ENCODE measurements around the gene HCN2.
A peak's percentile ranks its signal among the peaks of the same experiment; 100 is the strongest.

Gene HCN2

GRCh38 chr19:608155-609003, 18.7 kb downstream of the HCN2 start:
- no peak overlapping the region for H3K9ac ChIP-seq (ENCODE audit: insufficient read length)
- no peak for TF ChIP-seq EZH2 (IDR thresholded peaks at IDR 0.05)
- TF ChIP-seq FOXP2 (optimal IDR thresholded peaks at IDR 0.05; ENCODE audit: control extremely low read depth, extremely low read length, insufficient read depth) = no peak
- TF ChIP-seq POLR2AphosphoS5 (IDR thresholded peaks at IDR 0.05; ENCODE audit: borderline replicate concordance, low read depth, low read length) = no peak
- no peak overlapping the region for H3K27ac ChIP-seq
- DNase-seq (ENCODE audit: low read depth, low spot score) = no peak
- H3K4me3 ChIP-seq = no peak overlapping the region
- no peaks in the 10 kb centered on the region for H3K9me3 ChIP-seq (ENCODE audit: low read depth, low read length)
- H3K36me3 ChIP-seq (ENCODE audit: insufficient read depth, low read length) = peaks cover 7% of the 10 kb centered on the region; the same call in 1 of the 2 replicates

DNA sequence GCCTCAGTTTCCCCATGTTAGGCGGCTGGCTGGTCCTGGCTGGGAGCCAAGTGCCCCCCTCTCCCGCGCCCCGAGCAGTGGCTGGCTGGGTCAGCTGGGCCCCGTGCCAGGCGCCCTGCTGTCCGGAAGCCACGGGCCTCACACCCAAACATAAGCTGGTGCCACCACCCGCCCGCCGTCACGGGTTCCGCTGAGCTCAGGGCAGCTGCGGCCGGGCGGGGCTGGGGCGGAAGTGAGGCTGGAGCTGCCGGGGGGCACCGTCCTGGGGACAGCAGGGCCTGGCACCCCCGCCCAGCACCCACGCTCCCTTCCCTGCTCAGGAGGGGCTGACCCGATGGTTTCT, 19.3 kb downstream of the HCN2 start:
- peaks cover 7% of the 10 kb centered on the region; the same call in 1 of the 2 replicates for H3K36me3 ChIP-seq (ENCODE audit: insufficient read depth, low read length)
- no peaks in the 10 kb centered on the region for H3K9me3 ChIP-seq (ENCODE audit: low read depth, low read length)
- no peak for DNase-seq (ENCODE audit: low read depth, low spot score)
- H3K4me3 ChIP-seq = no peak overlapping the region
- no peak overlapping the region for H3K9ac ChIP-seq (ENCODE audit: insufficient read length)
- no peak overlapping the region for H3K27ac ChIP-seq
- TF ChIP-seq POLR2AphosphoS5 (IDR thresholded peaks at IDR 0.05; ENCODE audit: borderline replicate concordance, low read depth, low read length) (no peak), FOXP2 (optimal IDR thresholded peaks at IDR 0.05; ENCODE audit: control extremely low read depth, extremely low read length, insufficient read depth) (no peak), EZH2 (IDR thresholded peaks at IDR 0.05) (no peak)

GRCh38 chr19:610071-610800, 20.6 kb downstream of the HCN2 start:
- peak overlapping the region; percentile 95 for H3K27ac ChIP-seq
- H3K9ac ChIP-seq (ENCODE audit: insufficient read length) = peak overlapping the region; percentile 4
- H3K9me3 ChIP-seq (ENCODE audit: low read depth, low read length) = no peaks in the 10 kb centered on the region
- TF ChIP-seq FOXP2 (optimal IDR thresholded peaks at IDR 0.05; ENCODE audit: control extremely low read depth, extremely low read length, insufficient read depth) (no peak), POLR2AphosphoS5 (IDR thresholded peaks at IDR 0.05; ENCODE audit: borderline replicate concordance, low read depth, low read length) (no peak), EZH2 (IDR thresholded peaks at IDR 0.05) (no peak)
- peak overlapping the region; percentile 79 for H3K4me3 ChIP-seq
- H3K36me3 ChIP-seq (ENCODE audit: insufficient read depth, low read length) = peaks cover 14% of the 10 kb centered on the region; the same call in 1 of the 2 replicates
- DNase-seq (ENCODE audit: low read depth, low spot score) = no peak

- DNase-seq (ENCODE audit: low read depth, low spot score) = peak; percentile 70
- Histone ChIP-seq H3K36me3 (ENCODE audit: insufficient read depth, low read length) (peaks cover 14% of the 10 kb centered on the region; the same call in 1 of the 2 replicates), H3K9ac (ENCODE audit: insufficient read length) (peak overlapping the region; percentile 4), H3K27ac (peak overlapping the region; percentile 95), H3K9me3 (ENCODE audit: low read depth, low read length) (no peaks in the 10 kb centered on the region), H3K4me3 (peak overlapping the region; percentile 79)
- TF ChIP-seq POLR2AphosphoS5 (IDR thresholded peaks at IDR 0.05; ENCODE audit: borderline replicate concordance, low read depth, low read length) (peak; percentile 33), EZH2 (IDR thresholded peaks at IDR 0.05) (no peak), FOXP2 (optimal IDR thresholded peaks at IDR 0.05; ENCODE audit: control extremely low read depth, extremely low read length, insufficient read depth) (peak; percentile 35)
Observed at GRCh38 chr19:610801-611480, 21.3 kb downstream of the HCN2 start.

DNA sequence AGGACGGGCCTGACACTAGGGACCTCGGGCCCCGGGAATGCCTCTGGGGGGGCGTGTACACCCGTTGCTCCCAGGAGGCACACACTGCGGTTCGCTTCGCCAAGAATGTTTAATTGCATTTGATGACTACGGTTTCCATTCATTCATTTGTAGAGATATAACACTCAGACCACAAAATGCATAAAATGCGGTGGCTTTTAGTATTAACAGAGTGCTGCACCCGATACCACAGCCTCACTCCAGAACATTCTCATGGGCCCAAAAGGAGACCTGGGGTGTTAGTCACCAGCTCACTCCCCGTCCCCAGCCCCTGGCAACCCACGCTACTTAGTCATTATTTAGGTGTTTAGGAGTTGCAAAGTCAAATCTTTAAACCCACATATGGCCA, 21.8 kb downstream of the HCN2 start:
- Histone ChIP-seq H3K36me3 (ENCODE audit: insufficient read depth, low read length) (peaks cover 14% of the 10 kb centered on the region; the same call in 1 of the 2 replicates), H3K4me3 (peak overlapping the region; percentile 79), H3K27ac (peak overlapping the region; percentile 95), H3K9me3 (ENCODE audit: low read depth, low read length) (no peaks in the 10 kb centered on the region), H3K9ac (ENCODE audit: insufficient read length) (peak overlapping the region; percentile 4)
- peak; percentile 58 for DNase-seq (ENCODE audit: low read depth, low spot score)
- TF ChIP-seq EZH2 (IDR thresholded peaks at IDR 0.05) = no peak
- no peak; the same call in 1 of the 2 replicates for TF ChIP-seq POLR2AphosphoS5 (IDR thresholded peaks at IDR 0.05; ENCODE audit: borderline replicate concordance, low read depth, low read length)
- TF ChIP-seq FOXP2 (optimal IDR thresholded peaks at IDR 0.05; ENCODE audit: control extremely low read depth, extremely low read length, insufficient read depth) = no peak

- peaks cover 14% of the 10 kb centered on the region; the same call in 1 of the 2 replicates for H3K36me3 ChIP-seq (ENCODE audit: insufficient read depth, low read length)
- no peak overlapping the region for H3K4me3 ChIP-seq
- DNase-seq (ENCODE audit: low read depth, low spot score) = no peak
- H3K27ac ChIP-seq = no peak overlapping the region
- no peak overlapping the region for H3K9ac ChIP-seq (ENCODE audit: insufficient read length)
- H3K9me3 ChIP-seq (ENCODE audit: low read depth, low read length) = no peaks in the 10 kb centered on the region
- TF ChIP-seq POLR2AphosphoS5 (IDR thresholded peaks at IDR 0.05; ENCODE audit: borderline replicate concordance, low read depth, low read length) = no peak
Observed at GRCh38 chr19:612941-613340, 23.3 kb downstream of the HCN2 start.

GRCh38 chr19:613732-614567, 24.3 kb downstream of the HCN2 start:
- Histone ChIP-seq H3K9me3 (ENCODE audit: low read depth, low read length) (no peaks in the 10 kb centered on the region), H3K4me3 (no peak overlapping the region), H3K9ac (ENCODE audit: insufficient read length) (no peak overlapping the region), H3K36me3 (ENCODE audit: insufficient read depth, low read length) (peaks cover 20% of the 10 kb centered on the region; the same call in 1 of the 2 replicates), H3K27ac (no peak overlapping the region)
- TF ChIP-seq EZH2 (IDR thresholded peaks at IDR 0.05) (no peak), FOXP2 (optimal IDR thresholded peaks at IDR 0.05; ENCODE audit: control extremely low read depth, extremely low read length, insufficient read depth) (no peak), POLR2AphosphoS5 (IDR thresholded peaks at IDR 0.05; ENCODE audit: borderline replicate concordance, low read depth, low read length) (no peak)
- no peak for DNase-seq (ENCODE audit: low read depth, low spot score)

Data from SK-N-MC (cell line).